GM19438 (cell line): ENCODE results near the gene NIM1K.
"Not testable (repeated sequence)": the region's sequence is repeated elsewhere in the genome, so short reads cannot be mapped to it uniquely, and the experiment has no call there.

ENCODE experiments used
- ATAC-seq: cut with Tn5 transposase; IDR thresholded peaks from one replicate; pipeline ENCODE4 v1.9.1; 2021; ENCODE audit warnings: low read depth; ENCODE audit not compliant: unreplicated experiment

The NIM1K gene

GRCh38 chr5:43274435-43275114 lies 82.5 kb downstream of the NIM1K start:
- no peak for ATAC-seq

GRCh38 chr5:43275391-43275790 lies 83.4 kb downstream of the NIM1K start:
- ATAC-seq, result no peak

GRCh38 chr5:43279548-43280274 lies 87.7 kb downstream of the NIM1K start:
- ATAC-seq, result no peak

- no peak for ATAC-seq
These were observed 90.0 kb downstream of the NIM1K start for GRCh38 chr5:43281840-43282658.

- ATAC-seq, result no peak
These were observed 94.6 kb downstream of the NIM1K start for GRCh38 chr5:43286623-43287022.

GRCh38 chr5:43287493-43287892 lies 95.5 kb downstream of the NIM1K start:
- ATAC-seq, result no peak

- ATAC-seq, result no peak
These were observed 96.3 kb downstream of the NIM1K start for GRCh38 chr5:43288269-43288831.

- no peak for ATAC-seq
These were observed 98.7 kb downstream of the NIM1K start for GRCh38 chr5:43290726-43291125.

- ATAC-seq, result no peak
These were observed 102.2 kb downstream of the NIM1K start for GRCh38 chr5:43294226-43294625.

- no peak for ATAC-seq
These were observed 103.2 kb downstream of the NIM1K start for GRCh38 chr5:43295202-43295601.

- ATAC-seq, result no peak
These were observed 104.8 kb downstream of the NIM1K start for GRCh38 chr5:43296835-43297234.

GRCh38 chr5:43298443-43298842 lies 106.4 kb downstream of the NIM1K start:
- no peak for ATAC-seq

- no peak for ATAC-seq
These were observed 108.1 kb downstream of the NIM1K start for GRCh38 chr5:43300112-43300511.

- no peak for ATAC-seq
These were observed 109.6 kb downstream of the NIM1K start for GRCh38 chr5:43301653-43302091.

- no peak for ATAC-seq
These were observed 110.5 kb downstream of the NIM1K start for GRCh38 chr5:43302481-43302880.

- no peak for ATAC-seq
These were observed 111.2 kb downstream of the NIM1K start for GRCh38 chr5:43303242-43303641.

GRCh38 chr5:43304525-43304924 lies 112.5 kb downstream of the NIM1K start:
- no peak for ATAC-seq

GRCh38 chr5:43305948-43306565 lies 114.0 kb downstream of the NIM1K start:
- peak; percentile 49 for ATAC-seq

GRCh38 chr5:43306954-43307353 lies 114.9 kb downstream of the NIM1K start:
- not testable (repeated sequence) for ATAC-seq

- no peak for ATAC-seq
These were observed 117.1 kb downstream of the NIM1K start for GRCh38 chr5:43309122-43309521.

GRCh38 chr5:43309637-43310036 lies 117.6 kb downstream of the NIM1K start:
- ATAC-seq, result no peak
